GM21423 (cell line): ENCODE data around the gene DBF4B.

Experiments used
- ATAC-seq: cut with Tn5 transposase; IDR thresholded peaks from one replicate; pipeline ENCODE4 v1.9.1; 2021; ENCODE audit warnings: mild to moderate bottlenecking, moderate library complexity; ENCODE audit not compliant: unreplicated experiment

DBF4B gene

DNA sequence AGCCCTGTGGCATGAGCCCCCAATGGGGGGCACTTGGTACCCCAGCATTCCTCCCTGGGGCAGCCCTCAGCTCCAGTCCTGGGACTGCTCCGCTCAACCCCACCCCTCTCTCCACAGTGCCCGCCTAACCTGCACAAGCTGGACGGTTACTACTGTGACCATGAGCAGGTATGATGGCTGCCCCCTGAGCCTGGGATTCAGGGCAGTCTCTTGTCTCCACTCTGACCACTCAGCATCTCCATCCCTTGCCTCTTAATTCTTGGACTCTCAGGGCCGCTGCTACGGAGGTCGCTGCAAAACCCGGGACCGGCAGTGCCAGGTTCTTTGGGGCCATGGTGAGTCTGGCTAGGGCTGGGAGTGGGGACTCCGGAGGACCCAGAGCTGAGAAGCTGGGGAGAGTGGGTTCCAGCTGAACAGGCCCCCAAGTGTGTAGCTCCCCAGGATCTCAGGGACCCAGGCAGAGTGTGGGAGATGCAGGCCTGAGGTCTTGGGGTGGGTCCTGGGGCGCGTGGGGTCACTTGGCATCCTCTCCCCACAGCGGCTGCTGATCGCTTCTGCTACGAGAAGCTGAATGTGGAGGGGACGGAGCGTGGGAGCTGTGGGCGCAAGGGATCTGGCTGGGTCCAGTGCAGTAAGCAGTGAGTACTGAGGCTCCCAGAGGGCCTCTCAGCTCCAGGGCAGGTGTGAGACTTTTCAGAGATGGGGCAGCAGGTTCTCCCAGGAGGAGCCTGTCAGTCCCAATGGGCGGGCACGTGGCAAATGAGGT, 68.3 kb downstream of the DBF4B start:
- no peak for ATAC-seq

- no peak for ATAC-seq
These were observed 69.2 kb downstream of the DBF4B start for GRCh38 chr17:44777394-44778348.

DNA sequence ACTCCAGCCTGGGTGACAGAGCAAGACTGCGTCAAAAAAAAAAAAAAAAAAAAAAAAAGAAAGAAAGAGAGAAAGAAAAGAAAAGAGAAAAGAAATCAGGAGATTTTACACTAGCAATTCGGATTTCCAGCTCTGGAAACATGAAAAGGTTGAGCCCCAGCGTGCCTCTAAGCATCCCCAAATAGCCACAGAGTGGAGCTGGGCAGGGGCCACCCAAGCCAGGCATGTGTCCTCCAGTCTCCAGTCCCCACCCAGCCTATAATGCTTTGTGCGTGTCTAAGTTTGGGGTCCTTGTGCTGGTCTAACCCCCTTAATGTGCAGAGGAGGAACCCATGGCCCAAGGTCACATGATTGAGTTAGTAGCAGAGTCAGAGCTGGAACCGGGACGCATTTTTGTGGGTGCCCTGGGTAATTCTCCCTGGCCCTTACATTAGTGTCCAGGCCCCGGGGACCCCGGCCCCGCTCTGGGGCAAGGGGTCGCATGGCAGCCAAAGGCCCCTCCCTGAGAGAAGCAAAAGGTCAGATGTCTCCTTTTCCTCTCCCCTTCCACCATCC, 70.3 kb downstream of the DBF4B start:
- ATAC-seq, result no peak

DNA sequence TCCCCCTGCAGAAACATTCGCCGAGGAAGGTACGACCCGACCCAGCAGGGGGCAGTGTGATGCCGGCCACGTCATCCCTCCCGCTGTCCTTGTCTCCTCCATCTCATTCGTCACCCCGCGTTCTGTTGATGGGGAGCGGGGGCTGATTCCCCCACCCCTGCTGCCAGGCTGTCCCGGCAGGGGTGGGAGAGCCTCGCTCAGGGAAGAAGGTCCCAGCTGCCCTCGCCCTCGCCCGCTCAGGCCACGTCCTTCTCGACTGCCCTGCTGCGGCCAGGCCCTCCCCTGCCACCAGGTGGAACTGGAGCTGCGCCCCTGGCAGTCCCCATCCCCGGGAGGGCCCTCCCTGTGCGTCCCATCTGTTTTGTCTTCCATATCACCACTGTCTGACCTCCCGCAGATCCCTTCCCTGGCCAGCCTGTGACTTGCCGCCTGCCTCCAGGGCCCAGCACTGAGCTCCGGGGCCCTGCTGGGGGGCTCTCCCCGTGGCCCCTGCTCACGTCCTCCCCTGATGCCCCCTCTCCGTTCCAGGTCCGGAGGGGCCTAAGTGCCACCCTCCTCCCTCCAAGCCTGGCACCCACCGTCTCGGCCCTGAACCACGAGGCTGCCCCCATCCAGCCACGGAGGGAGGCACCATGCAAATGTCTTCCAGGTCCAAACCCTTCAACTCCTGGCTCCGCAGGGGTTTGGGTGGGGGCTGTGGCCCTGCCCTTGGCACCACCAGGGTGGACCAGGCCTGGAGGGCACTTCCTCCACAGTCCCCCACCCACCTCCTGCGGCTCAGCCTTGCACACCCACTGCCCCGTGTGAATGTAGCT, 71.0 kb downstream of the DBF4B start:
- ATAC-seq, result no peak

GRCh38 chr17:44780161-44780560, 71.7 kb downstream of the DBF4B start:
- no peak for ATAC-seq

GRCh38 chr17:44780845-44781480, 72.5 kb downstream of the DBF4B start:
- no peak for ATAC-seq

DNA sequence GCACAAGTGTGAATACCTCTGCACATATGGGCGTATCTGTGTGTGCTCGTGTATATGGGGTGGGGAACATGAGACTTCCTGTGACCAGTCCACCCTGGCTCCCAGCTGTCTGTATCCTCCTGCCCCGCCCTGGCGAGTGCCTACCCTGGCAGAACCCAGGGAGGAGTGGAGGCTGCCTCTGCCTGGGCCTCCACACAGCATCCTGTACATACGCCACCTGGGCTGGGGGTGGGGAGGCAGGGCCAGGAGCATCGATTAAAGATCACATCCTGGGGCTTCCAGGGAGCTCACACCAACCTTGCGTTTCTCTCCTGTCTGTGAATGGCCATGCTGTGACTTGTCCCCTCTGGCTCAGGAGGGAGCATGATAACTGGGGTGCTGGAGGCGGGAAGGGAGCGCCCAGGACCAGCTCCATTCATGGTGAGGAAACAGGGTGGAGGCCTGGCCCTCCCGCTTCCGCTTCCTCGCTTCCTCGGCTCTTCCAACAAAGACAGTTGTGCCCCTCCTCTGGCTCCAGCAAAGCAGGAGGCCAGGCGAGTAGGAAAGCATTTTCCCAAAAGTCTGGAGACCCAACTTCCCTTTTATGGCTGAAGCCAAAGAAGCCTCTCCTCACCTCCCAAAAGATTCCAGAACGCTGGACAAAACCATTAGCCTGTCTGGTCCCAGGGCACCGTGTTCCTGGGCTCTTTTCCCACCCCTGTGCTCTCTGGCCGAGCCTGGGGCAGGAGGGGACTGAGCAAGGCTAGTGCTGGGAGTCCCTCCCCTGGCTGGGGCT, 73.3 kb downstream of the DBF4B start:
- no peak for ATAC-seq

DNA sequence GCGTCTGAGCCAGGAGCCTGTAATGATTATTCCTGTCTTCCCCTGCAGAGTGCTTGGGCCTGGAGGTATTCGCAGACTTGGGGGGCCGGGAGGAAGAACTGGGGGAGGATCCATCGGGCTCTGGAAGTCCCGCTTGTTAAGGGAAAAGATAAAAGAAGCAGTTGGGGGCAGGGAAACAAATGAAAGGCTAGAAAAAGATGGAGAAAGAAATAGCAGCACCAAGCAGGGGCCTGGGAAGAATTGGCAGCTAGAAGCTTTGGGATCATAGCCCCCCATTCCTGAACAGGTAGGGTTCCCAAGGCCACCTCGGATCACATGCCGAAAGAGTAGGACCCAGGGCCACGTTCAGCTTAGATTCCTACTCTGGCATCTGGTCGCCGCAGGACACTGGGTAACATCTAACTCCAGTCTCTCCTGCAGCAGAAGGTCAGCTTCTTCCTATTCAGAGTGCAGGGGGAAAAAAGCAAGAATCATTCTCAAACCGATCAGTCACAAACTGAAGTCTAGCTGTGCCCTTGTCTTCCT, 73.9 kb downstream of the DBF4B start:
- no peak for ATAC-seq

GRCh38 chr17:44785921-44786320, 77.5 kb downstream of the DBF4B start:
- no peak for ATAC-seq

GRCh38 chr17:44786551-44787081, 78.2 kb downstream of the DBF4B start:
- no peak for ATAC-seq

- ATAC-seq, result no peak
These were observed 78.9 kb downstream of the DBF4B start for GRCh38 chr17:44787271-44787940.

DNA sequence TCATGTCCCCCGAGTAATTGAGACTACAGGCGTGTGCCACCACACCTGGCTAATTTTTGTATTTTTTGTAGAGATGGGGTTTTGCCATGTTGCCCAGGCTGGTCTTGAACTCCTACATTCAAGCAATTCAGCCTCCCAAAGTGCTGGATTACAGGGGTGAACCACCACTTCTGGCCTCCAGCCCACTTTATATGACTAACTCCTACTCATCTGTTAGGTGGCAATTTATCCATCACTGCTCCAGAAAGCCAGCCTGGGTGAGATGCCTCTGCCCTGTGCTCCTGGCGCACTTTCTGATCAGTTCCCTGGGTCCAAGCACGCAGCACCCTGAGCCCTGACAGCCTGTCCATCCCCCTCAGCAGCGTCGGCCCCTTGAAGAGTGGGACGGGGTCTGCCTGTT, 79.7 kb downstream of the DBF4B start:
- ATAC-seq, result no peak

- no peak for ATAC-seq
These were observed 83.8 kb downstream of the DBF4B start for GRCh38 chr17:44792276-44792675.

GRCh38 chr17:44793885-44794842, 85.7 kb downstream of the DBF4B start:
- ATAC-seq, result no peak

- no peak for ATAC-seq
These were observed 86.5 kb downstream of the DBF4B start for GRCh38 chr17:44794851-44795413.

GRCh38 chr17:44795421-44795820, 87.0 kb downstream of the DBF4B start:
- ATAC-seq, result no peak

GRCh38 chr17:44795928-44796327, 87.5 kb downstream of the DBF4B start:
- no peak for ATAC-seq
